ENCODE data around the gene ATRX.

GRCh38 chrX:77733342-77733741, 52.7 kb downstream of the ATRX start:
- TF ChIP-seq, protein P1, sequence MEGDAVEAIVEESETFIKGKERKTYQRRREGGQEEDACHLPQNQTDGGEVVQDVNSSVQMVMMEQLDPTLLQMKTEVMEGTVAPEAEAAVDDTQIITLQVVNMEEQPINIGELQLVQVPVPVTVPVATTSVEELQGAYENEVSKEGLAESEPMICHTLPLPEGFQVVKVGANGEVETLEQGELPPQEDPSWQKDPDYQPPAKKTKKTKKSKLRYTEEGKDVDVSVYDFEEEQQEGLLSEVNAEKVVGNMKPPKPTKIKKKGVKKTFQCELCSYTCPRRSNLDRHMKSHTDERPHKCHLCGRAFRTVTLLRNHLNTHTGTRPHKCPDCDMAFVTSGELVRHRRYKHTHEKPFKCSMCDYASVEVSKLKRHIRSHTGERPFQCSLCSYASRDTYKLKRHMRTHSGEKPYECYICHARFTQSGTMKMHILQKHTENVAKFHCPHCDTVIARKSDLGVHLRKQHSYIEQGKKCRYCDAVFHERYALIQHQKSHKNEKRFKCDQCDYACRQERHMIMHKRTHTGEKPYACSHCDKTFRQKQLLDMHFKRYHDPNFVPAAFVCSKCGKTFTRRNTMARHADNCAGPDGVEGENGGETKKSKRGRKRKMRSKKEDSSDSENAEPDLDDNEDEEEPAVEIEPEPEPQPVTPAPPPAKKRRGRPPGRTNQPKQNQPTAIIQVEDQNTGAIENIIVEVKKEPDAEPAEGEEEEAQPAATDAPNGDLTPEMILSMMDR (tag by site-specific recombination; IDR thresholded peaks at IDR 0.05) = no peak
- TF ChIP-seq ZNF660 (tag by site-specific recombination; IDR thresholded peaks at IDR 0.05) (no peak), MYNN (tag by site-specific recombination; IDR thresholded peaks at IDR 0.05; ENCODE audit: borderline replicate concordance) (no peak), ZBTB44 (tag by site-specific recombination; IDR thresholded peaks at IDR 0.05) (no peak), SP2 (tag by site-specific recombination; IDR thresholded peaks at IDR 0.05) (no peak), ZNF132 (tag by site-specific recombination; IDR thresholded peaks at IDR 0.05; ENCODE audit: borderline replicate concordance) (no peak), ZNF670 (tag by site-specific recombination; IDR thresholded peaks at IDR 0.05; ENCODE audit: low read depth) (no peak)
- TF ChIP-seq, protein P2, sequence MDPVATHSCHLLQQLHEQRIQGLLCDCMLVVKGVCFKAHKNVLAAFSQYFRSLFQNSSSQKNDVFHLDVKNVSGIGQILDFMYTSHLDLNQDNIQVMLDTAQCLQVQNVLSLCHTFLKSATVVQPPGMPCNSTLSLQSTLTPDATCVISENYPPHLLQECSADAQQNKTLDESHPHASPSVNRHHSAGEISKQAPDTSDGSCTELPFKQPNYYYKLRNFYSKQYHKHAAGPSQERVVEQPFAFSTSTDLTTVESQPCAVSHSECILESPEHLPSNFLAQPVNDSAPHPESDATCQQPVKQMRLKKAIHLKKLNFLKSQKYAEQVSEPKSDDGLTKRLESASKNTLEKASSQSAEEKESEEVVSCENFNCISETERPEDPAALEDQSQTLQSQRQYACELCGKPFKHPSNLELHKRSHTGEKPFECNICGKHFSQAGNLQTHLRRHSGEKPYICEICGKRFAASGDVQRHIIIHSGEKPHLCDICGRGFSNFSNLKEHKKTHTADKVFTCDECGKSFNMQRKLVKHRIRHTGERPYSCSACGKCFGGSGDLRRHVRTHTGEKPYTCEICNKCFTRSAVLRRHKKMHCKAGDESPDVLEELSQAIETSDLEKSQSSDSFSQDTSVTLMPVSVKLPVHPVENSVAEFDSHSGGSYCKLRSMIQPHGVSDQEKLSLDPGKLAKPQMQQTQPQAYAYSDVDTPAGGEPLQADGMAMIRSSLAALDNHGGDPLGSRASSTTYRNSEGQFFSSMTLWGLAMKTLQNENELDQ (tag by site-specific recombination; IDR thresholded peaks at IDR 0.05; ENCODE audit: low read depth) = no peak
